SK-N-DZ (cell line): ENCODE data around the gene TMCC1.
"Not testable (repeated sequence)": the region's sequence is repeated elsewhere in the genome, so short reads cannot be mapped to it uniquely, and the experiment has no call there.

Experiments used
- DNase-seq: peaks from one replicate; pipeline ENCODE4 v3.0.0-alpha.2; 2015; ENCODE audit warnings: low spot score

TMCC1 gene

DNA sequence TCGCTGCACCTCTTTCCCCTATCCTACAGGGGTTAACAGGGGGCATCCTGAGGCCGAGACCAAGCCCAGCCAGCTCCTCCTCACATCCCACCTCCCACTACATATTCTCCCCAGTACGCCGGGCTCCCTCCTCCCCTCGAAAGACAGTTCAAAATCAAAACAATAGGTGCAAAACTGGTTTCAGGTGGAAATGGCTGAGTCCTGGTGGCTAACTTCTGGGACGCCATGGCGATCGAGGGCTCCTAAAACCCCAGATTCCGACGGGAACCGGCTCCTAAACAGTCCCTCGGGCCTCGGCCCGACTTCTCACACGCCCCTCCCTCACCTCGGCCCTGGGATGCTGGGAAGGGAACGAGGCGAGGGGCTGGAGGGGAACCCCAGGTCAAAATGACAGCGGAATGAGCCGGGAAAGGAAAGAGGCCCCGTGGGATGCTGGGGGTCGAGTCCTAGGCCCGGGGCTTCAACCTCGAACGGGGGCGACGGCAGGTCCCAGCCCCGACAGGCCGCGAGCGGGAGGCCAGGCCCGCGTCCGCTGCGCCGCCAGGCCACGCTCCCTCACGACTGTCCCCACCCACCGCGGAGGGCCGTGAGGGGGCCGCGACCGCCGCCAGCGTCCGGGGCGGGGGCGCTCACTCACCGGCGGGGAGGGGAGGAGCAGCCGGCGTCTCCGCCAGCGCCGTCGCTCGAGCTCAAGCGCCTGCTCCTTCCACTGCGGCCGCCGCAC is 492 bp downstream of the TMCC1 start:
- DNase-seq = peak; percentile 76

DNA sequence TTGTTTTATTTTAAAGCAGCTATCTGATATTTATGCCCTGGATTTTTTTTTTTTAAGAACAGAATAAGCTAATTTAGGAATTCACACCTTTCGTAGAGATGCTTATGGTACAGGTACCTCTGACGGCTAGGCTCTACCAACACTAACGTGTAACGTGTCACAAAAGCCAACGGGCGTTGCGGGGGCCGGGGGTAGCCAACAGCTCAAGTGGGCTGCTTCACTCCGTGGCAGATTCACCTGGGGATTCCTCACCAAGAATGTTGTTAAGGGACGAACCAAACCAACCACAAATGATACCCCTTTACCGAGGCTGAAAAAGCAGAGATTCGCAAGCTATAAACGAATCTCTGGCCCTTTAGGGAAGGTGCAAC is 1.0 kb downstream of the TMCC1 start:
- DNase-seq = no peak

DNA sequence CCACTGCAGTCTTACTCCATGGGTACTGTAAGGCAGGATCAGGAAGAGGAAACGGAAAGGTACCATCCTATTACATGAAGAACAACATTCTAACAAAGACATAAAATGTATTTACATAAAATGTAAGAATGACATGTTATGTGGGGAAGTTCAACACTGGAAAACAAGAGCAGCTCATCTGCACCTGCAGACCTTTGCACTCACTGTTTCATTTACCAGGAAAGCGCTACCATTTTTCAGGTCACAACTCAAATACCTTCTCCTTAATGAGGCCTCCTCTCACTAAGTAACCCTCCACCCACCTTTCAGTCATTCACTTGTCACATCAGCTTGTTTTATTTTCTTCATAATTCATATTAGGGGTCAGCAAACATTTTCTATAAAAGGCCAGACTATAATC is 2.6 kb downstream of the TMCC1 start:
- DNase-seq = no peak

DNA sequence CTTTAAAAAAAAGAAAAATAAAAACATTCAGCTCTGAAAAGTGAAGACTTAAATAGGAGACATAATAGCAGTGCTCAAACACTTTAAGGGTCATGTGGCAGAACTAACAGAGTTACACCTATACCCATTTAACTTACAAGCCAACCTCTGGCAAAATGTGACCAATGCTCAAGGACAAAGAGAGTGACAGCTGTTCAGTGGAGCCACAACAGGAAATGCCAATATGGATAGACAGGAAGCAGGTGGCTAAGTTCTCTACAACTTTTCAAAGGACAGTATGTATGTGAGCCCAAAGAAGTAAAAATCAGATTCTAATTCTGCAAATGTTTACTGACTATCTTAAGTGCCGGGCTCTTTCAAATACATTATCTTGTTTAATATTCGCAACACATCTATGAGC is 3.4 kb downstream of the TMCC1 start:
- no peak for DNase-seq

DNA sequence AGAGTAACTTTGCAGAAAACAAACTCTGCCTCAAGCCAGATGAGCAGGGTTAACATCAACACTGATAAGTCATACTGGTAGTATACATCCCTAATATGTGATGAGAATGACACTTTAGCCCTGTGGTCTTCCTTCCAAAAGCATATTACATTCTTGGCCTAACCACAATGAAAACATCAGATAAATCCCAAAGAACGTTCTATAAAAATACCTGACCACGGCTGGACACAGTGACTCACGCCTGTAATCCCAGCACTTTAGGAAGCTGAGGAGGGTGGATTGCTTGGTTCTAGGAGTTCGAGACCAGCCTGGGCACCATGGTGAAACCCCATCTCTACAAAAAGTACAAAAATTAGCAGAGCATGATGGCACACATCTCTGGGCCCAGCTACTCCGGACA is 4.7 kb downstream of the TMCC1 start:
- no peak for DNase-seq

DNA sequence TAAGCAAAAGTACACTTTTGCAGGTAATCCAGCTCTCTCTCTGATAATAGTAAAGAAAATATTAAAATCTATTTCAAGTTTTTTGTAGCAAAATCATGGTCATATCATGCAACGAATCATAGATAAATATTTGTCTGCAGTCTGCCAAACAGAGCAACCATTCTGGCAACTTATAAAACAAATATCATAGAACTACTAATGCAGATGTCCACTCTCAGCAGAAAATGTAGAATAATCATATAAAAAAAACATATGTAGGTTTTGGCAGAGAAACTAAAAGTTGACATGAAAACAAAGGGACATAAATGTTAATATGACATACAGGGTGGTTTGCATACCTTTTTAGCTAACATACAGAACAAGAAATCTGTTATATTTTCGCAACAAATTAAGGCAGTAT is 12.2 kb downstream of the TMCC1 start:
- no peak for DNase-seq

DNA sequence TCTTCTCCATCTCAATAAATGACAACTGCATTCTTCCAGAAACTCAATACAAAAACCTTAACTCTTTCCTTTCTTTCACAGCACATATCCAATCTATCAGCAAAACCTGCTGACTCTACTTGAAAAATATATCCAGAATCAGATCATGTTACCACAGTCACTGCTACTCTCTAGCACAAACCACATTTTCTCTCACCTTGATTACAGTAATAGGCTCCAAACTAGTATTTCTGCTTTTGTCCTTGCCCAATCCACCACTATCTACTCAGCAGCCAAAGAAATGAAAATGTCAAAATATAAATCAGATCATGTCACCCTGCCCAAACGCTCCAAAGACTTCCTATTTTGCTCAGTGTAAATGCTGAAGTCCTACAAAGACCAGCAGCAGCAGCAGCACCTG is 15.2 kb downstream of the TMCC1 start:
- DNase-seq = no peak

DNA sequence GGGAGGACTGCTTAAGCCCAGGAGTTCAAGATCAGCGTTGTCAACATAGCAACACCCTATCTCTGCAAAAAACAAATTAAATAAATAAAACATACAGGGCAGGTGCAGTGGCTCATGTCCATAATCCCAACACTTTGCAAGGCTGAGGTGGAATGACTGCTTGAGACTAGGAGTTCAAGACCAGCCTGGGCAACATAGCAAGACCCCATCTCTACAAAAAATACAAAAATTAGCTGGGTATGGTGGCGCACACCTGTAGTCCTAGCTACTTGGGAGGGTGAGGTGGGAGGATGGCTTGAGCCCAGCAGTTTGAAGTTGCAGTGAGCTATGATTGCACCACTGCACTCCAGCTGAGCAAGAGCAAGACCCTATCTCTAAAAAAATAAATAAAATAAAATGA is 19.0 kb downstream of the TMCC1 start:
- DNase-seq = not testable (repeated sequence)

DNA sequence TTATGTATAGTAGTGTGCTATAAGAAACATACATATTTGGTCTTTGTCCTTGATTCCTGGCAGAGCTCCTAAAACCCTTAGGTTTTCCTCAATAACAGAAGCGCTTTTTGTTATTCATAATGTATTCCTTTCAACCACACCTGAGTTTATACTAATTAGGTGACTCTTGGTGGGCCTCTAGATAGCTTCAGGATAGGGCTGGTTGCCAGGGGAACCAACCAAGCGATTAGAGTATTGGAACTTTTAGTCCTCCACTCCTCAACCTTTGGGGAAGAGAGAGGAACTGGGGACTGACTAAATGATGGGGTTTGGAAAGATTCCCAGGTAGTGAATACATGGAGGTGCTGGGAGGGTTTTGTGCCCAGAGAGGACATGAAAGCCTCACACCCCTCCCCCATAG is 24.6 kb downstream of the TMCC1 start:
- no peak for DNase-seq

DNA sequence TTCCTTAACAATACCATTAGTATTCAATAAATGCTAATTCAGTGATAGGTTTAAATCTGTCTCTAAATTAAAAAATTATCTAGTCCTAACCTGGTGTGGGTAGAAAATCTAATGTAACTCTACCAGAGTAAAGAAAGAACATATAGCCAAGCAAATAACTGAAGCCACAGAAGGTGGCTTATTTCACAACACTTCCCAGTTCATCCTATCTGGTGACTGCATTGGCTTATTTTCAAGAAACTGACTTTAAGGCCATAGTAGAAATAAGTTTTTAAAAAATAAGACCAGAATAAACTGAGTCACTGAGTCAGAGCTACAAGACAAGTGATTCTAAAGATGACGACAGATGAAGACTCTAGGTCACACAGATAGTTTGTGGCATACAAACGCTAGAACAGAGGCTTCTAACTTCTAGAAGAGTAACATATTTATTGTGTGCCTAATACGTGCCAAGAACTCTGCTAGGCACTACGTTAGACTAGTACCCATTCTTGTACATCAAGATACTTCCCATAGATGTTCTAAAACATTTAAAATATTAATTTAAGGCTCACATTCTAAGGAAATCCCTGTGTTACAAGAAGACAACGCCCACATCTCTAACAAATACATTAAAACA is 25.9 kb downstream of the TMCC1 start:
- DNase-seq = no peak

DNA sequence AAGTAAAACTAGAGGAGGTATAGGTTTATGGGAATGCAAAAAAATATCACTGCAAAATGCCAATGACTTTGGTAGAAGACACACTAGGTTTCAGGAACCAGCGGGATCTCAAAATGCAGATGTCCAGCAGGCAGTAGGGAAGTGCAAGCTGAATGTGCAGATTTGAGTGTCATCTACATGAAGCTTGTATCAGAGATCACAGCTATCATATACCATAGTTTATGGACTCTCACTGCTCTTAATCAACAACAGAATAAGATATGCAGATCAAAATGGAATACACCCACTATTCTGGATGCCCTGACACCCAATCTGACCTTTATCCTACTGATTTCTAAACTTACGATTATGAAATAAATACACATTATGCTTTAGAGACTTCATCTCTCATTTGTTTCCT is 27.7 kb downstream of the TMCC1 start:
- DNase-seq = no peak

DNA sequence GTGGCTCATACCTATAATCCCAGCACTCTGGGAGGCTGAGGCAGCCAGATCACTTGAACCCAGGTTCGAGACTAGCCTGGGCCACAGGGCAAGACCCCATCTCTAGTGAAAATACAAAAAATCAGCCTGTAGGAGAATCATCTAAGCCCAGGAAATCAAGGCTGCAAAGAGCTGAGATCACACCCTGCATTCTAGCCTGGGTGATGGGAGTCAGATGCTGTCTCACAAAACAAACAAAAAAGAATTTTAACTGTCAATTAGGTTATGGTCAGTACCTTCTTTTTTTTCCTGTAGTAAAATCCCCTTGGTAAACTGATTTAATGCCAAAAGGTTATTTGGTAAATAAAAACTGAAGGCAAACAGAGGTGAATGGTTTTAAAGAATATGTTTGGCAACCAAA is 29.0 kb downstream of the TMCC1 start:
- DNase-seq = no peak

DNA sequence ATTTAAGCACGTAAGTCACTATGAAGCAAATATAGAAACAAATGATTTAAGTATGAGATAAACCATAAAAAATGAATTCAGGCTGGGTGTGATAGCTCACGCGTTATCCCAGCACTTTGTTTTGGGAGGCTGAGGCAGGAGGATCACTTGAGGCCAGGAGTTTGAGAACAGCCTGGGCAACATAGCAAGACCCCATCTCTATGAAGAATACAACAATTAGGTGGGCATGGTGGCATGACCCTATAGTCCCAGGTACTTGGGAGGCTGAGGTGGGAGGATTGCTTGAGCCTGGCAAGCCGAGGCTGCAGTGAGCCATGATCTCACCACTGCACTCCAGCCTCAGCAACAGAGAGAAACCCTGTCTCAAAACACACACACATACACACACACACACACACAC is 34.2 kb downstream of the TMCC1 start:
- DNase-seq = no peak

DNA sequence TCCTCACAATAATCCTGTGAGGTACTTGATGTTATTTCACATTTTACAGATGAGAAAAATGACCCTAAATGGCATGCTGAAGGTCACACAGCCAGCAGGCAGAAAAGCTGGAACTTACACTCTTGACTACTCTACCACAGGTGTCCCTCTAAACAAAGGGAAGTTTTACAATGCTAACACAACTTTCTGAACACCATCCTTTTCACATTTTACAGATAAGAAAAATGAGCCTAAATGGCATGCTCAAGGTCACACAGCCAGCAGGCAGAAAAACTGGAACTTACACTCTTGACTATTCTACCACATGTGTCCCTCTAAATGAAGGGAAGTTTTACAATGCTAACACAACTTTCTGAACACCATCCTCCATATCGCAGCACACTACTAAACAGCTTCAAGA is 35.6 kb downstream of the TMCC1 start:
- no peak for DNase-seq

DNA sequence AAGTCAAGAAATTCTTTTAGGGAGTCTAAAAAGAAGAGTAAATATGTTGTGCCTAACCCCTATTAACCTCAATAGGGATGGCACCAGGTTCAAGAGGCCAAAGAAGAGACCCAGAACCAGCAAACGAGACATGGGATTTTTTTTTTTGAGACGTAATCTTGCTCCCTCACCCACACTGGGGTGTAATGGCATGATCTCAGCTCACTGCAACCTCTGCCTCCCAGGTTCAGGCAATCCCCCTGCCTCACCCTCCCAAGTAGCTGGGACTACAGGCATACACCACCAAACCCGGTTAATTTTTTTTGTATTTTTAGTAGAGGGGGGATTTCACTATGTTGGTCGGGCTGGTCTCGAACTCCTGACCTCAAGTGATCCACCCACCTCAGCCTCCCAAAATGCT is 36.7 kb downstream of the TMCC1 start:
- DNase-seq = not testable (repeated sequence)

DNA sequence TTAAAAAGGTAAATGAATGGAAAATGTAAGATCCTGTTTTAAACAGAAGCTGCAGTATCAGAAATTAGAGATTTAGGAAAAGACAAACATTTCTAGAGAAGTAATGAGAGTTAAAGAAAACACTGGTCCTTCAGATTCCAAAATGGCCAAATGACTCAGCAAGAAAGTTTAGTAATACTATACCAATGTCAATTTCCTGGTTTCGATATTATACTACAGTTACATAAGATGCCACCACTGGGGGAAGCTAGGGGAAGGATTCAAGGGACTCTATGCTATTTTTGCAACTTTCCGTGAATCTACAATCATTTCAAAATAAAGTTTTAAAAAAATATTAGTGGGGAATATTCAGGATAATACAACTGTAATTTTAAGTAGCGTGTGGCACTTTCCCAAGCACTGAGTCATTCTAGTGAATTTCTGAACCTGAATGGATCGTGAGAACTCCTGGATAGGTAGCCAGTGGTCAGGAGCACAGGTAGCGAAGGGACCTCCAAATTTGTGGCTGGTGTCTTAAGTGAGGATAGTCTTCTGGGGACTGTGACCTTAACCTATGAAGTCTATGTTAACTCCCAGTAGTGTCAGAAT is 37.6 kb downstream of the TMCC1 start:
- DNase-seq = no peak

DNA sequence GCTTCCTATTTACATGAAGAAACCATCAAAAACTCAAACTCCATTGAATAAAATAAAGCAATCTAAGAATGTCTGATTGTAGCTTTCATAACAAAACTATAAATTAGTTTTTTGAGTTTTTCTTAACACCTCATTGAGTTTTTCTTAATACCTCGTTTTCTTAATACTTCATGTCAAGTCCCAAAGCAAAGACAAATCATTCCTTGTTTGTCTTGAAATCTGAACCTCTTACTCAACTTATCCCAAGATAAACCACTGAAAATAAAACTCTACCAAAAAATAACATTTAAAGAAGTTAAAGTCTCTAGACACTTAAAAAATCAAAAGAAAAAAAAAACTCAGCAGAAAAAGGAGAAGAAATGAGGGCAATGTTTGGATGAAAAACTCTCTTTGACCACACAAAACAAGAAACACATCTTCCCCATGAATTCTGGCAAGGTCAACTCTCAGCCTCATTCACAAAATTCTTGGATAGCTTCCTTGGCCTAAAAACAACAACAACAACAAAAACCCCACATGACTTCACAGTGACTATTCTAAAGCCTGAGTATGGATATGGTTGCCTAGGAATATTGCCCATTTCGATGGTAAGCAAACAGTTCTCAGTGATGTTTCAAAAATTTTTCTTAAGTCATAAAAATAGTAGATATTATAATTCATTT is 38.2 kb downstream of the TMCC1 start:
- DNase-seq = no peak

DNA sequence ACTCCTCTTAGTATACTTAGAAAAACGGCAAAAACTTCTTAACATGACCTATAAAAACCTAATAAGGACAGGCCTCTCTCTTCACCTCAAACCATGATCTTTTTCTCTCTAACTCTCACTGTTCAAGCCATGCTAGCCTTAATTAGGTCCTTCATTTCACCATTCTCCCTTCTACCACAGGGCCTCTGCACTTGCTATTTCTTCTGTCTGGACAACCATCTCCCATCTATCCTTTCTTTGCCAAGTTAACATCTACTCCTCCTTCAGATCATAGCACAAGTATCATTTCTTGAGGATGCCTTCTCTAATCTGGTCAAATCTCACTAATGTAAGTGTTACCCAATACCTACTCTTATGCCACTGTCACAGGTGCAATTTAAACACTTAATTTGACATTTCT is 39.1 kb downstream of the TMCC1 start:
- no peak for DNase-seq

DNA sequence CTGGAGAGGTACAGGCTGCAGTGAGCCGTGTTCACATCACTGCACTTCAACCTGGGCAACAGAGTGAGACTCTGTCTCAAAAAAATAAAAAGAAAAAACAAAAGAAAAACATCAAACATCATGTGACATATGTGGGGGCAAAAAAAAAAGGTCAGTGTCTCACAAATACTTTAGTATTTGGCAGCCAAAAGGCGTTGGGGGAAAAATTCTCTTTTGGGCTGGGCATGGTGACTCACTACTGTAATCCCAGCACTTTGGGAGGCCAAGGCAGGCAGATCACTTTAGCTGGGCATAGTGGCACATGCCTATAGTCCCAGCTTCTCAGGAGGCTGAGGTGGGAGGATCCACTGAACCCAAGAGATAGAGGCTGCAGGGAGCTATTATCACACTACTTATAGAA is 47.6 kb downstream of the TMCC1 start:
- no peak for DNase-seq

DNA sequence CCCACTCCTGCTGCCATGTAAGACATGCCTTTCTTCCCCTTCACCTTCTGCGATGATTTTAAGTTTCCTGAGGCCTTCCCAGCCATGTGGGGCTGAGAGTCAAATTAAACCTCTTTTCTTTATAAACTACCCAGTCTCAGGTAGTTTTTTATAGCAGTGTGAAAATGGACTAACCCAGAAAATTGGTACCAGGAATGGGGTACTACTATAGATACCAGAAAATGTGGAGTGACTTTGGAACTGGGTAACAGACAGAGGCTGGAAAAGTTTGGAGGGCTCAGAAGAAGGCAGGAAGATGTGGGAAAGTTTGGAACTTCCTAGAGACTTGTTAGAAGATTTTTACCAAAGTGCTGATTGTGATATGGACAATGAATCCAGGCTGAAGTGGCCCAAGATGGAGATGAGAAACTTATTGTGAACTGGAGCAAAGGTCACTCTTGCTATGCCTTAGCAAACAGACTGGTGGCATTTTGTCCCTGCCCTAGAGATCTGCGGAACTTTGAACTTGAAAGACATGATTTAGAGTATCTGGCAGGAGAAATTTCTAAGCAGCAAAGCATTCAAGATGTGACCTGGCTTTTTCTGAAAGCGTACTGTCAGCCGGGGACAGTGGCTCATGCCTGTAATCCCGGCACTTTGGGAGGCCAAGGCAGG is 52.7 kb downstream of the TMCC1 start:
- DNase-seq = no peak

DNA sequence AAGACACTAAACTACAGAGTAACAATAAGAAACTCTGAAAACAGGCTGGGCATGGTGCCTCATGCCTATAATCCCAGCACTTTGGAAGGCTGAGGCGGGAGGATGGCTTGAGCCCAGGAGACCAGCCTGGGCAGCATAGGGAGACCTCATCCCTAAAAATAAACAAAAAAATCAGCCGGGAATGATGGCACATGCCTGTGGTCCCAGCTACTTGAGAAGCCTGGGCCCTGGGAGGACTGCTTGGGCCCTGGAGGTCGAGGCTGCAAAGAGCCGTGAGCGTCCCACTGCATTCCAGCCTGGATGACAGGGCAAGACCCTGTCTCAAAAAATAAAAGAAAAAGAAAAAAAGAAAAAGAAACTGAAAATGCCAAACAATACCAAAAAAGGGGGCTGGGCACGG is 55.4 kb downstream of the TMCC1 start:
- no peak for DNase-seq

DNA sequence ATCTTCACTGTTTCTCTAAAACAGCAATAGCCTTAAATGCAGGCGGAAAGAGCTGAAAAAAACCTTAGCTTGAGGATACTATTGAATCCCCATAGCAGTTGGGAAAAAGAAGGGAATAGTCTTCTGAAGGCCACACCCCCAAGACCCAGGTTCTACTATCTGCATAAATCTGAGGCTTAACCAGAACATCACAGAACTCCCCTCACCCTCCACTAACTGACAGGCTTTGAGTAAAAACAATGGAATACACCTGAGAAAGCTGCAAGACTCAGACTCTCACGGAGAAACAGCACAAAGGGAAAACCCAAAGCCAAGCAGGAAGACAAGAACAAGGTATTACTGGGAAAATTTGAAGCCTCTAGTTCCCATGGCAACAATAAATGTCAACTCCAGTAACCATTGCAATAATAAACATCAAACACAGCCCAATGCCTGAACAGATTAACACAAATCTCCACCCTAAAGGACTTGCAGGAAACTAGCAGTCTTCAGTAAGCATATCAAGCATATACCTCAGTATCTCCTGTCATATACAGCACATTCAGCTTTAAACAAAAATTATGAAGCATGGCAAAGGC is 56.4 kb downstream of the TMCC1 start:
- DNase-seq = peak; percentile 68
